ENCODE data around the gene HOXC4. TPM values are rescaled to one million over a fixed set of nuclear protein-coding genes. Genes with fewer than 3 reads are reported as not detected.
"Not testable (repeated sequence)": the region's sequence is repeated elsewhere in the genome, so short reads cannot be mapped to it uniquely, and the experiment has no call there.

HOXC4 gene
- total RNA-seq, 1 donor = 3.3 TPM

- not testable (repeated sequence) for H3K79me2 ChIP-seq (ENCODE audit: insufficient read depth, low read length); H4K20me1 ChIP-seq (ENCODE audit: insufficient read depth, low read length)
- H3K27me3 ChIP-seq (ENCODE audit: insufficient read depth, low read length) = peaks cover 12% of the 10 kb centered on the region
These were observed 50.2 kb downstream of the HOXC4 start for GRCh38 chr12:54103827-54104226.

More at GRCh38 chr12:54103827-54104226, 50.2 kb downstream of the HOXC4 start:
- H3K27ac ChIP-seq (ENCODE audit: low read depth, low read length); H3K4me1 ChIP-seq (ENCODE audit: insufficient read depth, low read length); H3K4me3 ChIP-seq (ENCODE audit: insufficient read depth, low read length); DNase-seq (ENCODE audit: insufficient read length, low spot score, missing footprints); H3K9me3 ChIP-seq (ENCODE audit: low read depth, low read length); H2AFZ ChIP-seq (ENCODE audit: low read length); H3K4me2 ChIP-seq (ENCODE audit: insufficient read depth, low read length); H3K36me3 ChIP-seq (ENCODE audit: insufficient read depth, low read length): not testable (repeated sequence)

Small RNA genes within 50 kb of the gene (small RNA-seq; reads per million reads assigned to genes)
- gene HOXC5 (not detected), gene MIR615 (76.9 reads per million, percentile 97 among the genes with 10 or more reads in this experiment), gene RF00019 (not detected)

Other genes with a start within 250 kb of the HOXC4 start
- gene HOXC13, start 115.0 kb upstream of the HOXC4 start, total RNA-seq = under 0.01 TPM in 1 of 2 replicates, not detected in the other
- gene HOXC12, start 98.9 kb upstream of the HOXC4 start, total RNA-seq = under 0.01 TPM in 1 of 2 replicates, not detected in the other
- 1.1 and 1.5 TPM in 2 replicates for gene HOXC11, start 80.7 kb upstream of the HOXC4 start, total RNA-seq
- gene HOTAIR, start 78.9 kb upstream of the HOXC4 start, total RNA-seq = 0.72 and 1.2 TPM in 2 replicates
- gene HOXC10, start 68.7 kb upstream of the HOXC4 start, total RNA-seq = 9.7 and 11.2 TPM in 2 replicates
- 8.3 and 11.6 TPM in 2 replicates for gene HOXC9, start 53.7 kb upstream of the HOXC4 start, total RNA-seq
- gene HOXC8, start 44.9 kb upstream of the HOXC4 start, total RNA-seq = 3.2 and 5.1 TPM in 2 replicates
- gene HOXC6, start 25.4 kb upstream of the HOXC4 start, total RNA-seq = 5.6 and 7.2 TPM in 2 replicates
- gene HOXC5, start 20.8 kb upstream of the HOXC4 start, total RNA-seq = 1.8 and 2.1 TPM in 2 replicates
- gene SMUG1, start 135.2 kb downstream of the HOXC4 start, total RNA-seq = 23.5 and 36.5 TPM in 2 replicates
- gene CBX5, start 226.3 kb downstream of the HOXC4 start, total RNA-seq = 37.1 and 37.6 TPM in 2 replicates
- gene HNRNPA1, start 226.9 kb downstream of the HOXC4 start, total RNA-seq = 217 and 232 TPM in 2 replicates
- gene NFE2, start 247.2 kb downstream of the HOXC4 start, total RNA-seq = 1.4 and 2.7 TPM in 2 replicates

Data from osteoblast (primary cell).